Liver (tissue), 9 donors: ENCODE measurements around the gene SMARCE1. TPM values are rescaled to one million over a fixed set of nuclear protein-coding genes. Genes with fewer than 3 reads are reported as not detected.

Experiments
- DNase-seq: peaks from one replicate; pipeline ENCODE4 v3.0.0-alpha.2; 2017; ENCODE audit warnings: low spot score
- H3K27ac ChIP-seq, 2 donors: one replicate each; pipeline ENCODE4 v1.7.0; 2013; ENCODE audit warnings: inconsistent platforms in 2 of 2, low read length in 2 of 2, control low read depth in 1 of 2, low read depth in 1 of 2, mild to moderate bottlenecking in 1 of 2
- H3K27me3 ChIP-seq, 4 donors: one replicate each; pipeline versions ENCODE4 v1.6.1 to v1.7.0; 2013; ENCODE audit warnings: low read length in 3 of 4, inconsistent platforms in 1 of 4, mild to moderate bottlenecking in 1 of 4, moderate library complexity in 1 of 4; ENCODE audit not compliant: control insufficient read depth in 4 of 4, insufficient read depth in 4 of 4
- H3K36me3 ChIP-seq, 4 donors: one replicate each; pipeline versions ENCODE4 v1.6.1 to v1.7.0; 2013; ENCODE audit warnings: low read length in 3 of 4, mild to moderate bottlenecking in 3 of 4, low read depth in 1 of 4, moderate library complexity in 1 of 4; ENCODE audit not compliant: control insufficient read depth in 4 of 4, insufficient read depth in 3 of 4
- H3K4me1 ChIP-seq, 4 donors: one replicate each; pipeline versions ENCODE4 v1.6.1 to v1.7.0; 2013; ENCODE audit warnings: low read length in 3 of 4, mild to moderate bottlenecking in 3 of 4, moderate library complexity in 1 of 4; ENCODE audit not compliant: control insufficient read depth in 4 of 4, insufficient read depth in 4 of 4
- H3K4me3 ChIP-seq, 3 donors: one replicate each; pipeline versions ENCODE4 v1.6.1 to v1.7.0; 2013; ENCODE audit warnings: low read length in 3 of 3, control low read depth in 1 of 3, low read depth in 1 of 3, mild to moderate bottlenecking in 1 of 3
- H3K9ac ChIP-seq, 2 donors: one replicate each; pipeline ENCODE4 v1.7.0; 2013; ENCODE audit warnings: low read length in 2 of 2, mild to moderate bottlenecking in 2 of 2, moderate library complexity in 2 of 2, control low read depth in 1 of 2, low read depth in 1 of 2
- H3K9me3 ChIP-seq, 4 donors: one replicate each; pipeline versions ENCODE4 v1.6.1 to v1.7.0; 2013; ENCODE audit warnings: low read length in 3 of 4; ENCODE audit not compliant: control insufficient read depth in 4 of 4
- EGR1 ChIP-seq, 2 donors: IDR thresholded peaks; 2 replicates each; pipeline ENCODE4 v1.6.1; 2016 to 2018; ENCODE audit warnings: antibody characterized with exemption in 2 of 2, low read depth in 2 of 2
- FOXA1 ChIP-seq: IDR thresholded peaks from 2 replicates; pipeline ENCODE4 v1.6.1; 2016; ENCODE audit warnings: antibody characterized with exemption
- FOXA2 ChIP-seq: IDR thresholded peaks from 2 replicates; pipeline ENCODE4 v1.6.1; 2016; ENCODE audit warnings: antibody characterized with exemption
- GABPA ChIP-seq, 2 donors: IDR thresholded peaks in 1 of 2; conservative IDR thresholded peaks in 1 of 2; 2 replicates each; pipeline ENCODE4 v1.6.1; 2016; ENCODE audit warnings: antibody characterized with exemption in 2 of 2, mild to moderate bottlenecking in 1 of 2, moderate library complexity in 1 of 2
- HNF4A ChIP-seq, 2 donors: conservative IDR thresholded peaks; 2 replicates each; pipeline ENCODE4 v1.6.1; 2016; ENCODE audit warnings: antibody characterized with exemption in 2 of 2, mild to moderate bottlenecking in 2 of 2
- HNF4G ChIP-seq: IDR thresholded peaks from 2 replicates; pipeline ENCODE4 v1.6.1; 2016; ENCODE audit warnings: antibody characterized with exemption
- JUND ChIP-seq, 2 donors: IDR thresholded peaks; 2 replicates each; pipeline ENCODE4 v1.6.1; 2016; ENCODE audit warnings: antibody characterized with exemption in 2 of 2
- RAD21 ChIP-seq, 2 donors: IDR thresholded peaks; 2 replicates each; pipeline ENCODE4 v1.6.1; 2016; ENCODE audit warnings: antibody characterized with exemption in 2 of 2, mild to moderate bottlenecking in 2 of 2
- RXRA ChIP-seq, 2 donors: IDR thresholded peaks; 2 replicates each; pipeline ENCODE4 v1.6.1; 2017 to 2018; ENCODE audit warnings: antibody characterized with exemption in 2 of 2, mild to moderate bottlenecking in 1 of 2
- SP1 ChIP-seq: IDR thresholded peaks from 2 replicates; pipeline ENCODE4 v1.6.1; 2018; ENCODE audit warnings: antibody characterized with exemption, mild to moderate bottlenecking
- TAF1 ChIP-seq: conservative IDR thresholded peaks from 2 replicates; pipeline ENCODE4 v1.6.1; 2016; ENCODE audit warnings: antibody characterized with exemption, mild to moderate bottlenecking
- YY1 ChIP-seq: IDR thresholded peaks from 2 replicates; pipeline ENCODE4 v1.6.1; 2016; ENCODE audit warnings: antibody characterized with exemption, mild to moderate bottlenecking
- WGBS: extraction: QIAGEN DNeasy Blood & Tissue Kit; methylation state at CpG from one replicate; pipeline ENCODE4 v1.1.7; 2013; 5-methylcytosine and 5-hydroxymethylcytosine counted together
- polyA plus RNA-seq, 2 donors: library from polyadenylated mRNA; stranded (reverse) in 1 of 2; unstranded in 1 of 2; fragments of 200-250 nt in 1 of 2; fragments of >200 nt in 1 of 2; fragmentation: Nextera tagmentation in 1 of 2; extraction: Ambion mirVana in 1 of 2; gene quantifications; one replicate each; pipeline versions ENCODE4 v1.2.1 to v1.2.3, GENCODE V29; 2013 to 2015
- total RNA-seq, 2 donors: library from RNA; depleted of rRNA; stranded (reverse); fragments of >200 nt; gene quantifications; one replicate each; pipeline ENCODE4 v1.2.3, GENCODE V29; 2014
- TF ChIP-seq, protein P1 (sequence below): IDR thresholded peaks from 2 replicates; pipeline ENCODE4 v1.6.1; 2016; ENCODE audit warnings: antibody characterized with exemption
- TF ChIP-seq, protein P2 (sequence below): IDR thresholded peaks from 2 replicates; pipeline ENCODE4 v1.6.1; 2016; ENCODE audit warnings: antibody characterized with exemption
- TF ChIP-seq, protein P3 (sequence below): fragments of 150-350 bp; IDR thresholded peaks from 2 replicates; pipeline ENCODE4 v1.5.1; 2017; ENCODE audit warnings: improper control_type of control experiment, low read depth, low read length; ENCODE audit not compliant: missing input control
- donor health status: healthy.
- donor health status: healthy.
- donor health status: healthy.
- donor health status: healthy.
- donor health status: healthy.

Gene SMARCE1
- total and polyA plus RNA-seq, 4 donors, result 25.0 to 40.8 (median 36.3) TPM

DNA sequence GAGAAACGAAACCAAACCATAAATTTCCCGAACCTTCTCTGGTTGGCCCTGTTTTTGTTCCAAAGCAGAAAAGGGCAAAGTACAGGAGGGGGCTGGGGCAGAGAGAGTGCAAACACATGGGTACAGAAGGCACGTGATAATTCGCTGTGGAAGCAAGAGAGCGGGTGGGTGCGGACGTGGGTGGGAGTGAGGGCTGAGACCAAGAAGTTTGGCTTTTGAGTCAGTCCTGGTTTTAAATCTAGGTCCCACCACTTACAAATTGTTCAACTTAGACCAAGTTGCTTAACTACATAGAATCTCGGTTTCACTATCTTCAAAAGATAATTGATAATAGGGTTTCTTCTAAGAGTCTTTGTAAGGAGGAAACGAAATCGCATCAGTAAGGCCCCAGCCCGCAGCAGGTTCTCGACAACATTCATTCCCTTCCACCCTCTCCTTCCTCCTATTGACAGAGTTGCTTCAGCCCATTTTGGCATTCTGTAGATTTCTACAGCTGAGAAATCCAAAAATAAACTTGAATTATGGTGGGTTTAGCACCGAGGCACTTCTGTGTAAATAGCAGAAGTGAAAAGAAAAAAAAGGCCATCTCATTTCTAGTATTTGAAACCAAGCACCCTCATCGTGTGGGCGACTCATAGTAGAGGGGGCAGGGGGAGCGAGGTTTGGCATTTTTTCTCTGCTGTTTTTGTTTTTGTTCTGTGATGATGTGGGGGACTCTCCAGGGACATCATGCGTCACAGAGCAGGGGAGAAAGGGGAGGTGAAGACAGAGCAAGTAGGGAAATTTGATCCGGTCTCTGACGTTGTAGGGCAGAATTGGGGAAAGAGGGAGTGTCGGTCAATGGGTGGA, 48.8 kb downstream of the SMARCE1 start (continued):
- peak; percentile 94 to 95 for TF ChIP-seq HNF4A (conservative IDR thresholded peaks at IDR 0.05)
- peak; percentile 56 to 82 for TF ChIP-seq RXRA (IDR thresholded peaks at IDR 0.05)
- TF ChIP-seq, protein P1, sequence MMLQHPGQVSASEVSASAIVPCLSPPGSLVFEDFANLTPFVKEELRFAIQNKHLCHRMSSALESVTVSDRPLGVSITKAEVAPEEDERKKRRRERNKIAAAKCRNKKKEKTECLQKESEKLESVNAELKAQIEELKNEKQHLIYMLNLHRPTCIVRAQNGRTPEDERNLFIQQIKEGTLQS, result no peak
- no peak for TF ChIP-seq TAF1
- TF ChIP-seq FOXA1, result no peak

DNA sequence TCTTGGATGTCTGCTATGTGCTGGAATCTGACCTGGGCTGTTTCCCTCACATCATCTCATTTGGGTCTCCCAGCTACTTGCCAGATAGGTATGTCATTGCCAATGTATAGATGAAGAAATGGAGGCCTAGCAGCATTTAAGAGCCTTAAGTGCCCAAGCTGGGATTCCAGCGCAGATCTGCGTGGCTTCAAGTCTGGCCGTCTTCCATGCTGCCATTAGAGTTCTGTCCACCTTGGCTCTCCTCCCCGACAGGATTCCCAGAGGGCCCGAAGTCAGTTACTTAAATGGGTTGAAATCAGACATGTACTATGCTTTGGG, 49.4 kb downstream of the SMARCE1 start:
- no peak for DNase-seq
- TF ChIP-seq GABPA (IDR thresholded peaks at IDR 0.05 in 1 of 2, conservative IDR thresholded peaks at IDR 0.05 in 1 of 2), result no peak
- no peak for TF ChIP-seq SP1
- TF ChIP-seq FOXA1, result no peak
- TF ChIP-seq, protein P1, result no peak
- TF ChIP-seq YY1, result no peak
- no peak for TF ChIP-seq RXRA (IDR thresholded peaks at IDR 0.05)
- TF ChIP-seq HNF4A (conservative IDR thresholded peaks at IDR 0.05), result no peak
- no peak for TF ChIP-seq EGR1 (IDR thresholded peaks at IDR 0.05; ENCODE audit: low read depth in 2 of 2)
- TF ChIP-seq FOXA2, result no peak
- TF ChIP-seq HNF4G, result no peak
- no peak for TF ChIP-seq JUND (IDR thresholded peaks at IDR 0.05)
- TF ChIP-seq, protein P2, sequence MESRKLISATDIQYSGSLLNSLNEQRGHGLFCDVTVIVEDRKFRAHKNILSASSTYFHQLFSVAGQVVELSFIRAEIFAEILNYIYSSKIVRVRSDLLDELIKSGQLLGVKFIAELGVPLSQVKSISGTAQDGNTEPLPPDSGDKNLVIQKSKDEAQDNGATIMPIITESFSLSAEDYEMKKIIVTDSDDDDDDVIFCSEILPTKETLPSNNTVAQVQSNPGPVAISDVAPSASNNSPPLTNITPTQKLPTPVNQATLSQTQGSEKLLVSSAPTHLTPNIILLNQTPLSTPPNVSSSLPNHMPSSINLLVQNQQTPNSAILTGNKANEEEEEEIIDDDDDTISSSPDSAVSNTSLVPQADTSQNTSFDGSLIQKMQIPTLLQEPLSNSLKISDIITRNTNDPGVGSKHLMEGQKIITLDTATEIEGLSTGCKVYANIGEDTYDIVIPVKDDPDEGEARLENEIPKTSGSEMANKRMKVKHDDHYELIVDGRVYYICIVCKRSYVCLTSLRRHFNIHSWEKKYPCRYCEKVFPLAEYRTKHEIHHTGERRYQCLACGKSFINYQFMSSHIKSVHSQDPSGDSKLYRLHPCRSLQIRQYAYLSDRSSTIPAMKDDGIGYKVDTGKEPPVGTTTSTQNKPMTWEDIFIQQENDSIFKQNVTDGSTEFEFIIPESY, result no peak
- TF ChIP-seq, protein P3, sequence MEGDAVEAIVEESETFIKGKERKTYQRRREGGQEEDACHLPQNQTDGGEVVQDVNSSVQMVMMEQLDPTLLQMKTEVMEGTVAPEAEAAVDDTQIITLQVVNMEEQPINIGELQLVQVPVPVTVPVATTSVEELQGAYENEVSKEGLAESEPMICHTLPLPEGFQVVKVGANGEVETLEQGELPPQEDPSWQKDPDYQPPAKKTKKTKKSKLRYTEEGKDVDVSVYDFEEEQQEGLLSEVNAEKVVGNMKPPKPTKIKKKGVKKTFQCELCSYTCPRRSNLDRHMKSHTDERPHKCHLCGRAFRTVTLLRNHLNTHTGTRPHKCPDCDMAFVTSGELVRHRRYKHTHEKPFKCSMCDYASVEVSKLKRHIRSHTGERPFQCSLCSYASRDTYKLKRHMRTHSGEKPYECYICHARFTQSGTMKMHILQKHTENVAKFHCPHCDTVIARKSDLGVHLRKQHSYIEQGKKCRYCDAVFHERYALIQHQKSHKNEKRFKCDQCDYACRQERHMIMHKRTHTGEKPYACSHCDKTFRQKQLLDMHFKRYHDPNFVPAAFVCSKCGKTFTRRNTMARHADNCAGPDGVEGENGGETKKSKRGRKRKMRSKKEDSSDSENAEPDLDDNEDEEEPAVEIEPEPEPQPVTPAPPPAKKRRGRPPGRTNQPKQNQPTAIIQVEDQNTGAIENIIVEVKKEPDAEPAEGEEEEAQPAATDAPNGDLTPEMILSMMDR, result no peak
- no peaks in the 10 kb centered on the region for H3K36me3 ChIP-seq

DNA sequence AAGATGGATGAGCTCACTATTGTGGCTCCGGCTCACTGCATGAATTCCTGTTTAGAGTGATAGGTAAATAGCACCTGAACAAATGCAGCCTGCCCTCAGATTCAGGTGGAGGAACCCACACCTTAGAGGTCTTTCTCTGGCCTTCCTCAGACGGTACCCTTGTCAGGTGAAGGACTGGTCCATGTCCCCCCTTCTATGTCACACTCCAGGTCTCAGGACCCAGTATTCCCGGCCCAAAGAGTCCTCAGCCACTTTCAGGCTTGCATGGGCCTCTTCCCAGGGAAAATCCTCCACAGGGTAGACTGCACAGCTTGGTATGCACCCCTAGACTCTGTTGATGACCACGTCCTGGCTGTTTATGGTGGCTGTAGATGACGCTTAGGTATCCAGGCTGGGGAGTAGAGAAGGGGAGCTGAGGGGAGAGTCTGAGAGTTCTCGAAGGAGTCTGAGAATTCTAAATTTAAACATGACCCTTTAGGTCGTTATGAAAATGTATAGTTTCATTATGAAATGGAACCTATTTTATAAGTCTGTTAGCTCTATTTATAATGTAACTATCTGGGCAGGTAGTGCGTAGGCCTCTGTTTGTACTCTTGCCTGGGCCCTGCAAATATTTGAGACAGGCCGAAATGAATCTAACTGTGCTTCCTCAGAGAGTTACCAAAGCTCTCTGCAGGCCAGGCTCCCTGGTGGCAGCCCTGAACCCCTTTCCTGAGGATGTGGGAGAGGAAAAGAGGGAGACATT, 49.9 kb downstream of the SMARCE1 start:
- H3K4me1 ChIP-seq, result peaks cover 2 to 18% (median 12%) of the 10 kb centered on the region in 4 donors
- peak overlapping the region in 1 of 2 donors; percentile 86 for H3K9ac ChIP-seq
- no peak overlapping the region for H3K4me3 ChIP-seq
- DNase-seq, result no peak
- no peaks in the 10 kb centered on the region for H3K9me3 ChIP-seq
- H3K27me3 ChIP-seq, result no peaks in the 10 kb centered on the region
- TF ChIP-seq RXRA (IDR thresholded peaks at IDR 0.05), result no peak
- TF ChIP-seq, protein P3, result no peak
- TF ChIP-seq HNF4G, result no peak
- no peak for TF ChIP-seq RAD21 (IDR thresholded peaks at IDR 0.05)
- peak overlapping the region; percentile 92 to 93 for H3K27ac ChIP-seq
- H3K36me3 ChIP-seq, result no peaks in the 10 kb centered on the region
- WGBS, result 86% methylated on average over 9 of the region's 9 CpGs

More for the DNA sequence above, 49.4 kb downstream of the SMARCE1 start:
- peaks cover 2 to 18% (median 12%) of the 10 kb centered on the region in 4 donors for H3K4me1 ChIP-seq
- peak overlapping the region in 1 of 2 donors; percentile 86 for H3K9ac ChIP-seq
- H3K9me3 ChIP-seq, result no peaks in the 10 kb centered on the region
- no peak overlapping the region for H3K4me3 ChIP-seq
- 59% methylated on average over 5 of the region's 5 CpGs for WGBS
- H3K27ac ChIP-seq, result peak overlapping the region; percentile 92 to 93
- no peaks in the 10 kb centered on the region for H3K27me3 ChIP-seq
